ENCODE measurements around the gene TSR3. TPM values are rescaled to one million over a fixed set of nuclear protein-coding genes. Genes with fewer than 3 reads are reported as not detected.

Gene TSR3
- polyA plus RNA-seq, 1 of the 3 experiments (the other 2 are of a cell fraction): 87.3 TPM

GRCh38 chr16:1364510-1364909 lies 12.8 kb upstream of the TSR3 start:
- POLR2A ChIA-PET: no interaction called here
- H3K4me2 ChIP-seq: no peak overlapping the region
- WGBS (ENCODE audit: low lambda C conversion rate): 87% methylated on average over 11 of the region's 22 CpGs
- peaks cover 10 to 54% of the 10 kb centered on the region in 2 experiments for H3K36me3 ChIP-seq (replicated peaks in 1 of 2; ENCODE audit: control insufficient read depth in 1 of 2, insufficient read depth in 2 of 2, low read length in 1 of 2)
- peaks cover 10% of the 10 kb centered on the region; the same call in 1 of the 2 replicates for H4K20me1 ChIP-seq (ENCODE audit: insufficient read depth)
- CTCF ChIA-PET: interaction anchor here (0.7 to 3.9 kb wide), 10 partner anchors 9 to 314 kb away, joined by 3 to 39 read pairs (median 4); partner anchors contain the start of gene JPT2
- H3K9ac ChIP-seq: no peak overlapping the region
- peaks cover 32% of the 10 kb centered on the region; the same call in 1 of the 2 replicates for H3K79me2 ChIP-seq (ENCODE audit: insufficient read depth)
- no peaks in the 10 kb centered on the region for H3K4me1 ChIP-seq (ENCODE audit: control insufficient read depth in 1 of 2, insufficient read depth in 2 of 2, low read depth in 1 of 2, low read length in 1 of 2)
- no peak overlapping the region for H2AFZ ChIP-seq (ENCODE audit: low read depth)
- H3K9me2 ChIP-seq: no peaks in the 10 kb centered on the region
- no peaks in the 10 kb centered on the region for H3K9me3 ChIP-seq
- H3K4me3 ChIP-seq (ENCODE audit: low read depth in 2 of 2, low read length in 1 of 2): no peak overlapping the region
- H3K27me3 ChIP-seq (ENCODE audit: insufficient read depth): no peaks in the 10 kb centered on the region
- peaks cover 11% of the 10 kb centered on the region for H3F3A ChIP-seq (replicated peaks; ENCODE audit: insufficient read depth)
- TF ChIP-seq REST (IDR thresholded peaks at IDR 0.05; ENCODE audit: low read depth, low read length) (no peak), GATA2 (CRISPR knock-in tag; IDR thresholded peaks at IDR 0.05) (no peak), JUND (IDR thresholded peaks at IDR 0.05) (no peak), TAF1 (IDR thresholded peaks at IDR 0.05; ENCODE audit: borderline replicate concordance, low read depth, low read length) (no peak), GABPA (IDR thresholded peaks at IDR 0.05; ENCODE audit: low read depth) (no peak), EP300 (IDR thresholded peaks at IDR 0.05; ENCODE audit: borderline replicate concordance in 1 of 2, low read depth in 1 of 2, low read length in 1 of 2) (no peak), ELF1 (IDR thresholded peaks at IDR 0.05) (no peak), CTCF (IDR thresholded peaks at IDR 0.05) (no peak), MEF2A (IDR thresholded peaks at IDR 0.05; ENCODE audit: borderline replicate concordance, low read depth) (no peak)
- DNase-seq: no peak
- H3K27ac ChIP-seq (ENCODE audit: low read depth in 2 of 2, low read length in 1 of 2): no peak overlapping the region

- H3K4me1 ChIP-seq (ENCODE audit: control insufficient read depth in 1 of 2, insufficient read depth in 2 of 2, low read depth in 1 of 2, low read length in 1 of 2): no peaks in the 10 kb centered on the region
- H3K27me3 ChIP-seq (ENCODE audit: insufficient read depth): no peaks in the 10 kb centered on the region
- ChIA-PET POLR2A (interaction anchor here (0.7 to 1.1 kb wide), 2 partner anchors 10 to 66 kb away, joined by 3 read pairs; no protein-coding TSS in a partner anchor), CTCF (interaction anchor here (0.8 to 3.9 kb wide), 19 partner anchors 8 to 315 kb away, joined by 3 to 39 read pairs (median 5); partner anchors contain the start of genes JPT2 and UQCC4)
- H3F3A ChIP-seq (replicated peaks; ENCODE audit: insufficient read depth): peaks cover 13% of the 10 kb centered on the region
- WGBS (ENCODE audit: low lambda C conversion rate): 78% methylated on average over 18 of the region's 18 CpGs
- peaks cover 11% of the 10 kb centered on the region; the same call in 1 of the 2 replicates for H4K20me1 ChIP-seq (ENCODE audit: insufficient read depth)
- no peak overlapping the region for H3K9ac ChIP-seq
- no peaks in the 10 kb centered on the region for H3K9me2 ChIP-seq
- DNase-seq: peak; percentile 88
- peaks cover 10 to 54% of the 10 kb centered on the region in 2 experiments for H3K36me3 ChIP-seq (replicated peaks in 1 of 2; ENCODE audit: control insufficient read depth in 1 of 2, insufficient read depth in 2 of 2, low read length in 1 of 2)
- no peak overlapping the region for H2AFZ ChIP-seq (ENCODE audit: low read depth)
- TF ChIP-seq USF1 (IDR thresholded peaks at IDR 0.05; ENCODE audit: borderline replicate concordance, low read depth) (no peak), SMC3 (IDR thresholded peaks at IDR 0.05; ENCODE audit: low read depth, low read length) (peak; percentile 47), RAD21 (IDR thresholded peaks at IDR 0.05; ENCODE audit: low read length) (peak; percentile 33; the same call in 1 of the 2 replicates), CTCF (IDR thresholded peaks at IDR 0.05) (peak; percentile 67)
- H3K79me2 ChIP-seq (ENCODE audit: insufficient read depth): peaks cover 41% of the 10 kb centered on the region; the same call in 1 of the 2 replicates
- H3K9me3 ChIP-seq: no peaks in the 10 kb centered on the region
- H3K4me3 ChIP-seq (ENCODE audit: low read depth in 2 of 2, low read length in 1 of 2): no peak overlapping the region
- H3K27ac ChIP-seq (ENCODE audit: low read depth in 2 of 2, low read length in 1 of 2): no peak overlapping the region
- H3K4me2 ChIP-seq: no peak overlapping the region
Observed at GRCh38 chr16:1363501-1364041, 11.9 kb upstream of the TSR3 start.

Measured in SK-N-SH (cell line).